Neural progenitor cell (in vitro differentiated cells): Measurements from ENCODE around the gene MBNL2. TPM values are rescaled to one million over a fixed set of nuclear protein-coding genes. Genes with fewer than 3 reads are reported as not detected.

Experiments used
- DNase-seq: peaks from one replicate; pipeline ENCODE4 v3.0.0-alpha.2; 2016; ENCODE audit warnings: low spot score
- H2AFZ ChIP-seq: fragments of 200-600 bp; sonication (generic); replicated peaks from 2 replicates; pipeline ENCODE4 v1.6.1; 2016; ENCODE audit warnings: antibody characterized with exemption
- H3F3A ChIP-seq: fragments of 200-600 bp; sonication (generic); 2 replicates; pipeline ENCODE4 v1.6.1; 2016; ENCODE audit warnings: antibody characterized with exemption, low read depth
- H3K27ac ChIP-seq: fragments of 200-600 bp; sonication (generic); 2 replicates; pipeline ENCODE4 v1.5.1; 2016; ENCODE audit warnings: mild to moderate bottlenecking
- H3K27me3 ChIP-seq: fragments of 200-600 bp; sonication (generic); 2 replicates; pipeline ENCODE4 v1.6.1; 2016; ENCODE audit warnings: mild to moderate bottlenecking, moderate library complexity
- H3K36me3 ChIP-seq: fragments of 200-600 bp; sonication (generic); 2 replicates; pipeline ENCODE4 v1.5.1; 2016
- H3K4me1 ChIP-seq: fragments of 200-600 bp; sonication (generic); 2 replicates; pipeline ENCODE4 v1.6.1; 2016; ENCODE audit warnings: mixed run types
- H3K4me2 ChIP-seq: fragments of 200-600 bp; sonication (generic); 2 replicates; pipeline ENCODE4 v1.6.1; 2016
- H3K4me3 ChIP-seq: fragments of 200-600 bp; sonication (generic); 2 replicates; pipeline ENCODE4 v1.5.1; 2016
- H3K79me2 ChIP-seq: fragments of 200-600 bp; sonication (generic); 2 replicates; pipeline ENCODE4 v1.6.1; 2016; ENCODE audit warnings: low read depth
- H3K9ac ChIP-seq: fragments of 200-600 bp; sonication (generic); 2 replicates; pipeline ENCODE4 v1.6.1; 2016
- H3K9me3 ChIP-seq: fragments of 200-600 bp; sonication (generic); 2 replicates; pipeline ENCODE4 v1.5.1; 2016; ENCODE audit warnings: low read depth
- H4K20me1 ChIP-seq: fragments of 200-600 bp; sonication (generic); 2 replicates; pipeline ENCODE4 v1.6.1; 2016; ENCODE audit warnings: low read depth
- H3K27ac Mint-ChIP-seq: 3 replicates; pipeline ENCODE4 v1.8.0; 2021; ENCODE audit warnings: mixed read lengths
- H3K27me3 Mint-ChIP-seq: 2 replicates; pipeline ENCODE4 v1.8.0; 2022; ENCODE audit warnings: low read depth, mild to moderate bottlenecking, inconsistent platforms, moderate library complexity, mixed read lengths; ENCODE audit not compliant: insufficient read depth
- H3K36me3 Mint-ChIP-seq: 3 replicates; pipeline ENCODE4 v1.8.0; 2021; ENCODE audit warnings: mixed read lengths
- H3K4me1 Mint-ChIP-seq: 3 replicates; pipeline ENCODE4 v1.8.0; 2021; ENCODE audit warnings: mixed read lengths
- H3K4me3 Mint-ChIP-seq: 3 replicates; pipeline ENCODE4 v1.8.0; 2021; ENCODE audit warnings: mild to moderate bottlenecking, moderate library complexity, mixed read lengths
- H3K9me3 Mint-ChIP-seq: 3 replicates; pipeline ENCODE4 v1.8.0; 2020; ENCODE audit warnings: mixed read lengths
- EZH2 ChIP-seq: fragments of 200-600 bp; sonication (generic); IDR thresholded peaks from 2 replicates; pipeline ENCODE4 v1.6.1; 2017; ENCODE audit warnings: antibody characterized with exemption, mild to moderate bottlenecking, moderate library complexity
- EZH2phosphoT487 ChIP-seq: fragments of 200-600 bp; sonication (generic); IDR thresholded peaks from 2 replicates; pipeline ENCODE4 v1.6.1; 2017; ENCODE audit warnings: antibody characterized with exemption
- total RNA-seq: library from RNA; depleted of rRNA; stranded (reverse); fragments of >200 nt; gene quantifications from 2 replicates; pipeline ENCODE4 v1.2.3, GENCODE V29; 2015; ENCODE audit warnings: low replicate concordance
- TF ChIP-seq, protein P1 (sequence below): fragments of 200-600 bp; sonication (generic); IDR thresholded peaks from 2 replicates; pipeline ENCODE4 v1.5.1; 2017; ENCODE audit warnings: antibody characterized with exemption, mild to moderate bottlenecking

Gene MBNL2
- total RNA-seq, 1 donor from 2014 or later: 19.6 TPM

DNA sequence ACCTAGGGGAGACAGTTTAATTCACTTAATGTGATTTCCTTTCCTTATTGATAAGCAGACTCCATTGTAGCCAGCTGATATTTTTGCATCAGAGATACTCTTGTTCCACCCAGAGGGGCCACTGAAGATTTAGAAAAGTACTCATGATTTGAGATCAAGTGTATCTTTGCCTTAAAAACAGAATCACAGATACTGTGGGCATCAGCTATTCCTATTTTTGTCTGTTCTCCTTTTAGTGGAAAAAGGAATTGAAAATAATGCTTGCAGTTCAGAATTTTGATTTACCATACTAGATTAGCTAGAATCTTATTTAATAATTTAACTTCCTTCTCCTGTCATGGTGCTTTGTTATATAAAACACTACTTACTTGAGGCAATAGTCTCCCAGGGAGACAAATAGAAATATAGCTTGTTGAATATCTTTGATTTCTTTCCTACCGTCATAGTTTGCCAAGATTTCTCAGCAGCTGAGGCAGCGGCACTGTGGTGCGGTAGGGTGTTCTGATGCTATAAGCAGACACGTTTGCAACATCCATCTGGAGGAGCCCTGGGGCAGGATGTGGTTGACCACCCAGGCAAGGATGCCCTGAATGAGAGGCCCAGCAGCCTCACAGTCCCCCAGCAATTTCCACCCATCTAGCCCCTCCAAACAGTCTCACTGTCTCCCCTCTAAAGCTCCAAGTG is 164.8 kb downstream of the MBNL2 start:
- Histone ChIP-seq H2AFZ (no peak overlapping the region), H3K27ac (no peak overlapping the region), H3K4me2 (no peak overlapping the region), H3K9me3 (no peaks in the 10 kb centered on the region), H3K79me2 (no peaks in the 10 kb centered on the region), H3K27me3 (no peaks in the 10 kb centered on the region), H4K20me1 (no peaks in the 10 kb centered on the region), H3K9ac (no peak overlapping the region), H3K4me1 (no peaks in the 10 kb centered on the region), H3K4me3 (no peak overlapping the region), H3K36me3 (no peaks in the 10 kb centered on the region), H3F3A (no peaks in the 10 kb centered on the region)
- DNase-seq: no peak
- TF ChIP-seq EZH2phosphoT487 (no peak), EZH2 (no peak)
- TF ChIP-seq, protein P1, sequence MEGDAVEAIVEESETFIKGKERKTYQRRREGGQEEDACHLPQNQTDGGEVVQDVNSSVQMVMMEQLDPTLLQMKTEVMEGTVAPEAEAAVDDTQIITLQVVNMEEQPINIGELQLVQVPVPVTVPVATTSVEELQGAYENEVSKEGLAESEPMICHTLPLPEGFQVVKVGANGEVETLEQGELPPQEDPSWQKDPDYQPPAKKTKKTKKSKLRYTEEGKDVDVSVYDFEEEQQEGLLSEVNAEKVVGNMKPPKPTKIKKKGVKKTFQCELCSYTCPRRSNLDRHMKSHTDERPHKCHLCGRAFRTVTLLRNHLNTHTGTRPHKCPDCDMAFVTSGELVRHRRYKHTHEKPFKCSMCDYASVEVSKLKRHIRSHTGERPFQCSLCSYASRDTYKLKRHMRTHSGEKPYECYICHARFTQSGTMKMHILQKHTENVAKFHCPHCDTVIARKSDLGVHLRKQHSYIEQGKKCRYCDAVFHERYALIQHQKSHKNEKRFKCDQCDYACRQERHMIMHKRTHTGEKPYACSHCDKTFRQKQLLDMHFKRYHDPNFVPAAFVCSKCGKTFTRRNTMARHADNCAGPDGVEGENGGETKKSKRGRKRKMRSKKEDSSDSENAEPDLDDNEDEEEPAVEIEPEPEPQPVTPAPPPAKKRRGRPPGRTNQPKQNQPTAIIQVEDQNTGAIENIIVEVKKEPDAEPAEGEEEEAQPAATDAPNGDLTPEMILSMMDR: no peak
- Mint-ChIP-seq H3K9me3 (no peaks in the 10 kb centered on the region), H3K36me3 (peaks cover 12% of the 10 kb centered on the region), H3K4me1 (no peaks in the 10 kb centered on the region), H3K27me3 (no peaks in the 10 kb centered on the region), H3K27ac (no peak overlapping the region), H3K4me3 (no peak overlapping the region)

DNA sequence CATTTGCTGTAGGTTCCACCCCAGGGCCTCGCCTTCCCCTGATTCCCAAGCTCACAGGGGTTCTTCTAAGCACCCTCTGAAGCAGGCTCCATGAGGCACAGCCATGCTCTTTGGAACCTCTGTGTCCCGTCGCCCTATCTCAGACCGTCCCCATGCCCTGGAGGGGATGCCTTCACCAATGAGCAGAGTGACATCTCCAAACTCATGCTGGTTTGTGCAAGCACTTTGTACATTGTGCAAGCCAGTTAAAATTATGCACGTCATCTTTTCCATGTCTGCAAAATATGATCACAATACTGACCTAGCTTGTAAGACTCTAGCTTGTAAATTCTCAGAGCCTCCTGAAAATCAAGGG is 165.3 kb downstream of the MBNL2 start:
- no peak for TF ChIP-seq EZH2phosphoT487
- TF ChIP-seq, protein P1: no peak
- TF ChIP-seq EZH2: no peak
- H3K4me1 Mint-ChIP-seq: no peaks in the 10 kb centered on the region
- Histone ChIP-seq H3K27ac (no peak overlapping the region), H3K36me3 (no peaks in the 10 kb centered on the region), H2AFZ (no peak overlapping the region), H3K4me2 (no peak overlapping the region), H3K9me3 (no peaks in the 10 kb centered on the region), H3K79me2 (no peaks in the 10 kb centered on the region), H3F3A (no peaks in the 10 kb centered on the region), H3K4me3 (no peak overlapping the region), H3K4me1 (no peaks in the 10 kb centered on the region), H4K20me1 (no peaks in the 10 kb centered on the region), H3K27me3 (no peaks in the 10 kb centered on the region), H3K9ac (no peak overlapping the region)
- no peaks in the 10 kb centered on the region for H3K27me3 Mint-ChIP-seq
- no peak for DNase-seq
- no peaks in the 10 kb centered on the region for H3K9me3 Mint-ChIP-seq
- H3K27ac Mint-ChIP-seq: no peak overlapping the region
- H3K36me3 Mint-ChIP-seq: peaks cover 12% of the 10 kb centered on the region
- no peak overlapping the region for H3K4me3 Mint-ChIP-seq

DNA sequence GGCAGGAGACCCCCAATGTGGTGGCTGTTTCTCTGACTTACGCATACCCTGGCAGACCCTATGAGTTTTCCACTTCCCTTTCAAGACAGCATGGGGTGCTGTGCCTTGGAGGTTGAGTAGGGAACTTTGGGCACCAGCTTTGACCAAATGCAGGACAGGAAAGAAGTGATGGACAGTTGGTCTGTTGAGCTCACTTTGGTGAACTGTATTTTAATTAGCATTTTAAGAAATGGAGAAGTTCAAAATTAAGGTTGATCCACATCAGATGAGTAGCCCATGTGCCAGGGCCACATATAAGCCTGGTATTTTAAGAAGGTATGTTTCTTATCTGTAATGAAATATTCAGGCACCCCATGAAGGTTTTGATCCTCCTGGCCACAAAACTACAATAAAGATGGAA is 165.8 kb downstream of the MBNL2 start:
- peaks cover 12% of the 10 kb centered on the region for H3K36me3 Mint-ChIP-seq
- no peak for DNase-seq
- Histone ChIP-seq H3K79me2 (no peaks in the 10 kb centered on the region), H3K27me3 (no peaks in the 10 kb centered on the region), H3K9ac (no peak overlapping the region), H3F3A (no peaks in the 10 kb centered on the region), H3K4me3 (no peak overlapping the region), H3K36me3 (peaks cover 2% of the 10 kb centered on the region), H2AFZ (no peak overlapping the region), H3K9me3 (no peaks in the 10 kb centered on the region), H3K4me2 (no peak overlapping the region), H3K27ac (no peak overlapping the region), H3K4me1 (no peaks in the 10 kb centered on the region), H4K20me1 (no peaks in the 10 kb centered on the region)
- TF ChIP-seq, protein P1: no peak
- TF ChIP-seq EZH2 (no peak), EZH2phosphoT487 (no peak)
- H3K4me1 Mint-ChIP-seq: no peaks in the 10 kb centered on the region
- no peak overlapping the region for H3K27ac Mint-ChIP-seq
- no peak overlapping the region for H3K4me3 Mint-ChIP-seq
- H3K9me3 Mint-ChIP-seq: no peaks in the 10 kb centered on the region
- H3K27me3 Mint-ChIP-seq: no peaks in the 10 kb centered on the region
